Measurements from ENCODE around the gene LRRN4CL.
"Not testable (repeated sequence)": the region's sequence is repeated elsewhere in the genome, so short reads cannot be mapped to it uniquely, and the experiment has no call there.

Gene LRRN4CL

DNA sequence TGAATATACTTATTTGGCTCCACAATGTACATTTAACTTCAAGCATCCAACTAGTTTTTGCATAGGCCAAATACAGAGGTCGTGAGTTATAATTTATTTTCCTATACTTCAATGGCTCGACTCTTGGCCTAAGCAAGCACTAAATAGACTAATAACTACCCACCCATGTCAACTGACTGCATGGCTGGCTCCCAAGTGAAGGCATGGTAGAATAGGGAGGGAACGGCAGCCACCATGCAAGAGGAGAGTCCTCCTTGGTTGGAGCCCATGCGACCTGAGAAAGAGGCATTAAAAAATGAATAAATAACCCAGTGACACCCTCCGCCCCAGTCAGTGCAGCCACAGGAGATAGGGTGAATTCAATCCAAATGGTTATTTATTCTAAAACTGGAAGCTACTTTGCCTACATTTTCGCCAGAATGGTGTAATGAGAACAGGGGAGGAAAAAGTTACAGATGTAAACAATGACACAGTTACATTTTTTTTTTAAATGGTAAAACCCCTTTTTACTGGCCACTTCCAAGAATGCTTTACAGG, 23.0 kb upstream of the LRRN4CL start:
- no peak for DNase-seq (ENCODE audit: low read depth, low spot score)
- no peak overlapping the region for H3K27ac ChIP-seq

DNA sequence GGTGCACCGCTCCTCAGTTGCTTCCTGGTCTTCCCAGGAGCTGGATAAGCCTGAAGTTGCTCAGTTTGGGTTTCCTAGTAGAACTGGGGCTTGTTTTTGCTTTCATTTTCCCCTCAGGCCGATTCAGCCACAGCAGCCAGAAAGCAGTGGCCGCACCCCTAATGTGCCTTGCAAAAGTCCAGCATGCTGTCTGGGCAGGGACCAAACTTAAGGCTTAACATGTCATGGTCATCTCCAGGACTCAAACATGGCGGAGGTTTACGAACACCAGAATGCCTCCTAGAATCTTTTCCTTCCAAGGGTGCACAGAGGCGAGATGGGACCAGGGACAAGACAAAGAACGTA, 20.6 kb upstream of the LRRN4CL start:
- DNase-seq (ENCODE audit: low read depth, low spot score): no peak

DNA sequence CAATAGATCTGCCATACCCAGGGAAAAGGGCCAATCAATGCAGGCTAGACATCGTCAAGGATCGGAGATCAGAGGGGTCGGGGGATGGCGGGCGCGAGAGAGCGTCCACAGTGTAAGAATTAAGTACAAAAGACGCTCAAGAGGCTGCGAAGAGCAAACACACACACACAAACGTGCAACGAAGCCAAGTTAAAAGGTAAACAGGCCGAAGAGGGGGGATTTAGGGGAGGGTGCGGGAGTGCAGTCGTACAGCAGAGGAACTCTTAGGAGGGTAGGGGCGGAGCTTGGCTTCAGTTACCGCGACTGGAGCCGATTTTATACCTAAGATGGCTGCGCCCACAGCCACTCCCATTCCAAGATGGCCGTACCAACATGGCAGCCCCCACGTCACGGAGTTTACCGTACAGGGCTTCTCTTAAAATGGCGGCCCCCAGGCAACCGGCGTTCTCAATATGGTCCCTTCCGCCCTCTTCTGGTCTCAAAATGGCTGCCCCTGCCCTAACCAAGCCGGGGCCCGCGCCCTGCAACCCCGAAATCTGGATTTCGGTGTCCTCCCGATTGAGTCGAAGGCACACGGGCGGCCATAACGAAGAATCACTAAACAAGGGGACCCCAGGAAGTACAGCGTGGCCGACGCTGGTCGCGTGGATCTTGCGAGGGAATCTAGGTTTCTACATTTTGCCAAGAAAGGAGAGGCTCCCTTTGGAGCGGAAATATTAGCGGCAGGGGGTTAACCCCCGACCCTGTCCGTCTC, 20.1 kb upstream of the LRRN4CL start:
- peak overlapping the region; percentile 89 for H3K27ac ChIP-seq
- no peak for DNase-seq (ENCODE audit: low read depth, low spot score)

More for the DNA sequence above, 20.6 kb upstream of the LRRN4CL start:
- H3K27ac ChIP-seq: peak overlapping the region; percentile 89

DNA sequence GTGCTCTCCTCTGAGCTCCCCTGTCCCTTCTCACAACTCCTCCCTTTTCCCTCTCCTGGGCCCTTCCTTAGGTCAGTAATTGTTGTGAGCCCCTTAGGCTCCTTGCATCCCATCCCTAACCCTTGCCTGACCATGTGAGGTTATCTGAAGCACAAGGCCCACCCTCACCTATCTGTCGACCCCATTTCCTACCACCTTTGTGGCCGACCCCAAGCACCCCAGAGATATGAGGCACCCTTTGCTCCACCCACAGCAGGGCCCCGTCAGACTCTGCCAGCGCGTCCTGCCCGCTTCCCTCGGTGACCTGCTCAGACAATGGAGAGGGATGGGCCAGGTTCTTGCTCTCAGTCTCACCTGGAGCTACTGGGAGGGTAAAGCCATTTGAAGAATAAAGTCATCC, 19.5 kb upstream of the LRRN4CL start:
- DNase-seq (ENCODE audit: low read depth, low spot score): no peak
- peak overlapping the region; percentile 89 for H3K27ac ChIP-seq

DNA sequence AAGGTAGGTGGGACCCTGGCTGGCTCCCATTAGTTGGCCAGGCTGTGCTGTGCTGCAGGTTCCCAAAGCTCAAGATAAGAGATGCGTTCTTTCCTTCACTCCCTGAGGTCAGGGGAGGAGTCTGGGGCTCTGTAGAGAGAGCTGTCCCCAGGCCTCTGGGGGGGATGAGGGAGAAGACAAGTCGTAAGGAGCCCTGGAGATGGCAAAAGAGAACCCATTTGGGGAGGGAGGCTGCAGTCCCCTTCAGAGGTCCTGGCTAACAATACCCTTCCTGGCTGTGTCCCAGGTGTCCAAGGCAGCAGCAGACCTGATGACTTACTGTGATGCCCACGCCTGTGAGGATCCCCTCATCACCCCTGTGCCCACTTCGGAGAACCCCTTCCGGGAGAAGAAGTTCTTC, 19.1 kb upstream of the LRRN4CL start:
- H3K27ac ChIP-seq: peak overlapping the region; percentile 89
- DNase-seq (ENCODE audit: low read depth, low spot score): no peak

DNA sequence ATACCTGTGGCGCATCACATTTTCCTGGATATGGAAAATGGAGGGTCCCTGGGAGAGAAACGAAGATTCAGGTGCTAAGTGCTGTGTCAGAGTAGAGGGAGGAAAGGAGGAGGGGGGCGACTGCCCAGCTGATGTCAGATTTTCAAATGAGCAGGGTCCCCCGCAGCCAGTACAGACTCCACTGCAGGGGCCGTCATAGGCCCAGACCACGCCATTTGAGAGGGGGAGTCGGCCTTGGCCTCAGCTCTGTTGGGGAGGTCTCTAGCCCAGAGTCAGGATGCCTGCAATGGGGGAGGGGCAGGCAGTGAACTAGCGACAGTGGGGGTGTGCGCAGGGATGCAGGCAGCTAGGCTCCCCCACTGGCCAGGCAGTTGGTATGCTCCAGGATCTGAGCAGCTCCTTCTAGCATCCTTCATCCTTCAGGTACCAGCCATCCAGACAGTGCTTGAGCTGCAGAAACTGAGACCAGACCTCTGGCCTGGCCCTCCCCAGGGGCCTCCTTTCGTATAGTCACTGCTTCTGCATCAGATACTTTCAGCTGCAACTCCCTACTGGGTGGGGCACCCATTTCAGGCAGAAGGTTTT, 18.0 kb upstream of the LRRN4CL start, which contains the start of the genes BSCL2 and GNG3:
BSCL2 (minus strand) TSS at position 148 of the 585 bp plus-strand sequence. CDS start 229 bp downstream, outside the sequence.
GNG3 (plus strand) TSS at position 400 of the 585 bp plus-strand sequence. CDS start 620 bp downstream, outside the sequence.
- H3K27ac ChIP-seq: peak within 1 kb of the TSS; percentile 89
- no peak for DNase-seq (ENCODE audit: low read depth, low spot score)

DNA sequence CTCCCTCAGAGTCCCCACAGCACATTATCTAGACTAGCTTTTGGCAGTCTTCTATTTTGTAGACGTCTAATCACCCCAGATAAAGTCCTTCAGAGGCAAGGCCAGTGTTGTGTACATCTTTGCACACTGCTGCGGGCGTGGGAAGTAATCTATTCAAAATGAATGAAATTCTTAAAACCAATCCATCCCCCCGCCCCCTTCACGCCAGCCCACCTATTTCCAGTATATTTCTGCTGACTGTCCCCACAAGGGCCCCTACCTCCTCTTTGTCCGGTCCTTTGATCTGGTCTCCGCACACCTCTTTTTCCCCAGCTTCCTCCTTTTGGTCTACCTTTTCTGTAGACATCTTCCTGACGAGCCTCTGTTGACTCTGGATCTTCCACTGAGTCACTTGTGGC, 17.5 kb upstream of the LRRN4CL start:
- DNase-seq (ENCODE audit: low read depth, low spot score): no peak
- H3K27ac ChIP-seq: no peak overlapping the region

DNA sequence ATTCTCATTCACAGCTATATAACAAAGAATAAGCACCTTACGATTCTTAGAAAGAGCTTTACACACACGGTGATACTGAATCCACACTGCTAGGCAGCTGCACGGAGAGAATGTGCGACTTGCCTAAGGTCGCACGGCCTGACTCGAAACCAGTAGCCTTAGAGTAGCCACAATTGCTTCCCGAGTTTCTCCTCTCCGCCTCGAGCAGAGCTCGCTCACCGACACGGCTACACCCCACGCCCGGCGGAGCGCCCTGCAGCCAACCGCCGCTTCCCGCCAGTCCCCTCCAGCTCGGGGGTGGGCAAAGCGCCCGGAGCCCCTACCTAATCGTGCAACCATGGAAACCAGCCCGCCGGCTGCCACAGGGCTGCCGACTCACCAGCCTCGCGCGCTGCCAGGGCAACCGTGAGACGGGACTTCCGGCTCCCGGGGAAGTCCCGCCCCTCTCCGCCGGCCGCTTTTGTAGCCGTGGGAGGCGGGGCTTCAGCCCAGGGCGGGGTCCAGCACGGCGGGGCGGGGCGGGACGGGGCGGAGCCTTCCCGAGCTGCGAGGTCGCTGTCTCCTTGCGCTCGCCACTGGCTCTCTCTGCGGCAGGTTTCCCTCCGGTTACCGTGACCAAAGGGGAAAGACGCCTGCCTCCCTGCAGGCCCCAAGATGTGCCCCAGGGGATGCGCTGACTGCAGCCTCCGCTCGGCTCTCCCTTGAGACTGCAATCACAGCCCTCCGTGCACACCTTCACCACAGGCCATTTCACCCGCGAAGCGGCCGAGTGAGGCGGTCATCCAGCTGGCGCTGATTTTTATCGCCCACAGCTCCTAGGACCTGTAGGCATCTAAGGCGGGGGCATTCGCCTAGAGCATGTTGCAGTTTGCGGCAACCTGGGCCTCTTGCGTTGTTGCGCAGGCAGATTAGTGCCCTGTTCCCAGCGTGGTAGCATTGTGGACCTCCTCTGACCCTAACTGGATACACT, 16.8 kb upstream of the LRRN4CL start:
- DNase-seq (ENCODE audit: low read depth, low spot score): no peak
- peak overlapping the region; percentile 57 for H3K27ac ChIP-seq

DNA sequence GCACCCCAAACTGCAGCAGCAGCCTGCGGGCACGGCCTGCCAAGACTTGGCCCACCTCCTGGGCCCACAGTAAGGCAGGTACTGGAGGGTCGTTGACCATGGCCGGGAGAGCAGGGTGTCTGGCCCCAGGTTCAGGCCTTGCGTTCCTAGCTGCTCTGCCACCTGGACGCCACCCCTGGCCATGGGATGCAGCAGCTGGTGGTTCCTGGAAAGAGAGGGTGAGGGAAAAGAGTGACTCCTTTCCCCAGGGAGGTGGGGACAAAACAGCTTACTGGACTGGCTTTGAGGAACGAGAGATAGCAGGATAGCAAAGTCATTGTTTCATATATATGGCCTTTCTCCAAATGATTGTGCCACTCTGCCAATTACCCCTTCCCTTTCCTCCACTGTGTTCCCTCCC, 16.1 kb upstream of the LRRN4CL start:
- no peak for DNase-seq (ENCODE audit: low read depth, low spot score)
- H3K27ac ChIP-seq: peak overlapping the region; percentile 57

DNA sequence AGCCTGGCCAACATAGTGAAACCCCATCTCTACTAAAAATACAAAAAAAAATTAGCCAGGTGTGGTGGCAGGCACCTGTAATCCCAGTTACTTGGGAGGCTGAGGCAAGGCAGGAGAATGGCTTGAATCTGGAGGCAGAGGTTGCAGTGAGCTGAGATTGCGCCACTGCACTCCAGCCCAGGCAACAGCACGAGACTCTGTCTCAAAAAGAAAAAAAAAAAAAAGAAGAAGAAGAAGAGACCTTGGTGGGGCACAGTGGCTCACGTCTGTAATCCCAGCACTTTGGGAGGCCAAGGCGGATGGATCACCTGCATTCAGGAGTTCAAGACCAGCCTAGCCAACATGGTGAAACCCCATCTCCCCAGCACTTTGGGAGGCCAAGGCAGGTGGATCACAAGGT, 14.6 kb upstream of the LRRN4CL start:
- not testable (repeated sequence) for H3K27ac ChIP-seq; DNase-seq (ENCODE audit: low read depth, low spot score)

DNA sequence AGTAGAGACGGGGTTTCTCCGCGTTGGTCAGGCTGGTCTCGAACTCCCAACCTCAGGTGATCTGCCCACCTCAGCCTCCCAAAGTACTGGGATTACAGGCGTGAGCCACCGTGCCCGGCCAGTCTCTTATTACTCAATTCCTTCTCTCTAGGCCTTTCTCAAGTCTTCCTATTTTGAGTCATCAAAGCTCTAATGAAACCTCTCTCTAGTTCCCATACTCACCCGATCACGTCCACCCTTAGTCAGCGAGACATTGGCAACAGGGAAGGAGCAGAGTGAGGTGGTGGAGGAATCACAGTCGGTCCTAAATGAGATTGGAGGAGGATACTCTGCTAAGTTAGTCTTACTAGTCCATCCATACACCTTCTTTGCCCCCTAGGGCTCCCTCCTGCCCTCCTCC, 12.9 kb upstream of the LRRN4CL start:
- H3K27ac ChIP-seq: no peak overlapping the region
- no peak for DNase-seq (ENCODE audit: low read depth, low spot score)

DNA sequence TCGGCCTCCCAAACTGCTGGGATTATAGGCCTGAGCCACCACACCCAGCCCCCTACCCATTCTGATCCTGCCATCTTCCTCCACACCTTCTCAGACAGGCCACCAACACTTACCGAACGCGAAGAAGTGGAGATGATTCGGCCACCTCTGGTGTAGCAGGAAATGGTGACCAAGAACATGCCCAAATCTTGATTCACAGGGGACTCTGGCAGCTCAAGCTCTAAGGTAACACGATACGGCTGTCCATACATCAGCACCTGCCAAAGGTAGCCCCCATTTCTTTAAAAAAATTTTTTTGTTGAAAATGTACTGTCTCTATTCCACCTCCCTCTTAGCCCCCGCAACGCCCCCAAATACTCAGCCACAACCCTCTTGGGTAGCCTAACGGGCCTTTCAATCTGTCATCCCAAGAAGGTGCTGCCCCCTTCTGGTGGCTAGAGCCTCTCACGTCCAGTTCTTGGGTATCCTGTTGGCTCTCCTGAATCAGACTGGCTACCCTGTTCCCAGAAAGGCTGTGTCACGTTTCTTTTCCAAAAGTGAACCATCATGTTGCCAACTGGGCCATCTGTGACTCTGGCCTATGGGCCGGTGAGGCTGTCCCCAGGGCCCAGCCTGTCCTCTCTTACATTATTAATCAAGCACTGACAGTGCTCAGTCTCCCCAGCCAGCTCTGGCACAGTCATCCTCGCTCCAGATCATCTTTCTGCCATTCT, 5.3 kb upstream of the LRRN4CL start:
- H3K27ac ChIP-seq: no peak overlapping the region
- no peak for DNase-seq (ENCODE audit: low read depth, low spot score)

DNA sequence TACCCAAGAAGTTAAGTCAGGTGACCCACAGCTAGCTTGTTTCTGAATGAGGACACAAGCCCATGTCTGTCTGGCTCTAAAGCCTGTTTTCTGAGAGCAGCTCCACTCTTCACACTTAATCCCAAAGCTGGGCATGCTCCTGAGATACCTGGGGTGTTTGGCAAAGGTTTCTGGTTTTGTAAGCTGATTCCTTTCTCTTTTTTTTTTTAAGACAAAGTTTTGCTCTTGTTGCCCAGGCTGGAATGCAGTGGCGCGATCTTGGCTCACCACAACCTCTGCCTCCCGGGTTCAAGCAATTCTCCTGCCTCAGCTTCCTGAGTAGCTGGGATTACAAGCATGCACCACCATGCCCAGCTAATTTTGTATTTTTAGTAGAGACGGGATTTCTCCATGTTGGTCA, 4.3 kb upstream of the LRRN4CL start:
- not testable (repeated sequence) for DNase-seq (ENCODE audit: low read depth, low spot score); H3K27ac ChIP-seq

DNA sequence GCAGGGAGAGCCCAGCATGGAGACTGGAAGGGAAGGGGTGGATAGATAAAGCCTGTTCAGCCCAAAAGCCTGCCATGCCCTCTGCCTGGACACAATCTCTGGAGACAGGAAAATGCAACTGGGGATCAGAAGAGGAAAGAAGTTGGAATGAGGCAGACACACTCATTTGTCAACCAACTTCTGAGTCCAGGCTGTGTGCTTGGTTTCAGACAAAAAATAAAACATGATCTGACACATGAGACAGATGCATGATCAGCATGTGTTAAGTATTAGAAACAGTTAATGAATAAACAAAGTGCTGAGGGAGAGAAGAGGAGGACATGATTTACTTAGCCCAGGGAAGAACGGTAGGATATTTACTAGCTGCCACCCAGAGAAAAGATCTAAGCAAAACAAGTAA, 839 bp downstream of the LRRN4CL start:
- DNase-seq (ENCODE audit: low read depth, low spot score): no peak
- H3K27ac ChIP-seq: no peak overlapping the region

DNA sequence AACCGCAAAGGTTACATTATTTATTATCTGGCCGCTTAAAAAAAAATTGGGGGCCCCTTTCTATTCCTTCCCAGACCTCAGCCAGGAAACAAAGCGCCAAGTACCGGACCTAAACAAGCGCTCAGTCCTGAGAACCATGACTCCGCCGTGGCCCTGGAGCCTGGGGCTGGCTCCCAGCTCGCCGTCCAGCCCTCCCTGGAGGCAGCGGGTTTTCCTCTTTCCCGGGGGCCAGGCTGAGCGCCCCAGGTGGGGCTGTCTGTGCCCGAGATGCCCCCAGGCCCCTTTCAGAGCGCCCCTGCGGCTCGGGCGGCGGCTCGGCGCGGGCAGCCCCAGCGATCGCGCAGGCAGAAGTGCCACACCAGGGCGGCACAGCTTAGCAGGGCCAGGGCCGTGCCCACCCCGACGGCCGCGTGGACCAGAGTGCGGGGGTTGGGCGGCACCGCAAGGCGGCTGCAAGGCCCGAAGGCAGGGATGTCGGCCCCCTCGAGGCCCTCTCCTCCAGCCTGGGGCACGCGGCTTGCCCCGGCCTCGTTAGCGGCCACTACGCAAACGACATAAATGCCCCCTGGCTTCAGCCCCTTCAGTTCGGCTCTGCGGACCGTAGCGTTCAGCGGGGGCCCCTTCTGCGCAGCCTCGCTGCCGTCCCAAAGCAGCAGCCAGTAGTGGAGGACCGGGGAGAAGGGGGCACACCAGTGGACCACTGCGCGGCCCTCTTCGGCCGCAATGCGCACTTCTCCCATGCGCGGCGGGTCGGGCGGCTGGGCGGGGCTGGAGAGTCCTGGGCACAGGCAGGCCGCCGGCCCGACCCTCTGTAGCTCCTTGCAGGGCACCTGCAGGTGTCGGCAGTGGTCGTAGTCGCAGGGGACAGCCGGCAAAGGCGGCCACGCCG, 1.6 kb downstream of the LRRN4CL start:
- no peak for DNase-seq (ENCODE audit: low read depth, low spot score)
- H3K27ac ChIP-seq: no peak overlapping the region

DNA sequence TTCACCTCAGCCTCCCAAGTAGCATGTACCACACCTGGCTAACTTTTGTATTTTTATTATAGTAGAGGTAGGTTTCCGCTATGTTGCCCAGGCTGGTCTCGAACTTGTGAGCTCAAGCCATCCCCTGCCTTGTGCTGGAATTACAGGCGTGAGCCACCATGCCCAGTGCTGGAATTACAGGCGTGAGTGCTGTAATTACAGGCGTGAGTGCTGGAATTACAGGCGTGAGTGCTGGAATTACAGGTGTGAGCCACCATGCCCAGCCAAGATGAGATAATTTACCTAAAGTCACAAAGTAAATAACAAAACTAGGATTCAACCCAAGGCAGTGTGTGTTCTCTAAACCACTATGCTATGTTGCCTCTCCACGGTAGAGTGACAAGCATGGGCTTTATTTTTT, 6.8 kb downstream of the LRRN4CL start:
- no peak for DNase-seq (ENCODE audit: low read depth, low spot score)
- H3K27ac ChIP-seq: no peak overlapping the region

DNA sequence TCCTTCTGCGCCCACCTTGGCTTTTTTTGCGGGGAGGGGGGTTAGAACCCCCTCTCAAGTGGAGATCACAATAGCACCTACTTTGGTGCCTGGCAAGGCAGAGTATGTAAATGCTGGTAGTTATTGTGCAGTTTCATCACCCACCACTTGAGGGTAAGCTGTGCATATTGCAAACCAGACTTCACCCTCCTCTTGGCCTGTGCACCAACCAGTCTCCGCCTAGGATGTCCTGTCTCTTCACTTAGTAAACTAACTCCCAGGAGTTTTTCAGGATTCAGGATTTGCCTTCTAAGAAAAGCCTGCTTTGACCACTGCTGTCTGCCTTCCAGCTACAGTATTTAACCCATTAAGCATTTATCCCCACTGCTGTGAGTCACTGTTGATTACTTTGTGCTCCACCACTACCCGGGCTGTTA, 8.5 kb downstream of the LRRN4CL start:
- DNase-seq (ENCODE audit: low read depth, low spot score): no peak
- peak overlapping the region; percentile 22 for H3K27ac ChIP-seq

DNA sequence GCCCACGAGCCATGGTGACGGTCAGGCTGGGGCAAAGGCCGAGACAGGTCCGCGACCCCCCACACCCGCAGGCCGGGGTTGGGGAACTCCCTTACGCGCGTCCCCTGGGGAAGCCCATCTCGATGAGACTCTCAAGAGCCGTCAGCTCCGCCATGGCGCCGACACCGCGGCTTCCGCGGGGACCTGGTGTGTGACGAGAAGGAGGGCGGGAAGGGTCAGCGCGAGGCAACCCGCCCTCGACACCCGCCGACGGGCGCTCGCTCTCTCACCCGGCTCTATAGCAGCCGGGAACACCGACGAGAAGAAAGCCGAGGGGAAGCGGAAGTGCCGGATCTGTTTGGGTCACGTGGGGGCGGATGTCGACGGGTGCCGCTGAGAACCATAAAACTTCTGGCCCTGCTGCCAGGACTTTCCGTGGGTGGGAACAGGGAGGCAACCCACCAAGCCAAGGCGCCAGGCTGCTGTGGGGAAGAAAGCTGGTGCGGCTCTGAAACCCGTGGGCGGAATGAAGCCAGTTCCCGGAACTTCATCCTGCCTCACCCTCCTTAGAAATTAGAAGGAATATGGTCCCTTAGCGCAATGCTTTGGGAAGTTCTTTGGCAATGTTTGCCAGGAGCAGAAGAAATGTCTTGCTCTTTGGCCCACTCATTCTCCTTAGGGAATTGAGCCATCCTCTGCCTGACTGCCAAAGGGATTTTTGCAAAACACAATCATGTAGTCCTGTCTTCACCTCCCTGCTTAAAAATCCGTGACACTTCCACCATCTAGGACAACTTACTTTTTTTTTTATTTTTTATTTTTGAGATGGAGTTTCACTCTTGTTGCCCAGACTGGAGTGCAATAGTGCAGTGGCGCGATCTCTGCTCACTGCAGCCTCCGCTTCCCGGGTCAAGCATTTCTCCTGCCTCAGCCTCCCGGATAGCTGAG, 10.3 kb downstream of the LRRN4CL start, which contains the start of gene UBXN1:
UBXN1 (minus strand) TSS at position 304 of the 927 bp plus-strand sequence; CDS start at position 154, 150 bp downstream.
- DNase-seq (ENCODE audit: low read depth, low spot score): no peak
- peak within 1 kb of the TSS; percentile 63 for H3K27ac ChIP-seq
